ENCODE measurements around the gene GAB4.

DNA sequence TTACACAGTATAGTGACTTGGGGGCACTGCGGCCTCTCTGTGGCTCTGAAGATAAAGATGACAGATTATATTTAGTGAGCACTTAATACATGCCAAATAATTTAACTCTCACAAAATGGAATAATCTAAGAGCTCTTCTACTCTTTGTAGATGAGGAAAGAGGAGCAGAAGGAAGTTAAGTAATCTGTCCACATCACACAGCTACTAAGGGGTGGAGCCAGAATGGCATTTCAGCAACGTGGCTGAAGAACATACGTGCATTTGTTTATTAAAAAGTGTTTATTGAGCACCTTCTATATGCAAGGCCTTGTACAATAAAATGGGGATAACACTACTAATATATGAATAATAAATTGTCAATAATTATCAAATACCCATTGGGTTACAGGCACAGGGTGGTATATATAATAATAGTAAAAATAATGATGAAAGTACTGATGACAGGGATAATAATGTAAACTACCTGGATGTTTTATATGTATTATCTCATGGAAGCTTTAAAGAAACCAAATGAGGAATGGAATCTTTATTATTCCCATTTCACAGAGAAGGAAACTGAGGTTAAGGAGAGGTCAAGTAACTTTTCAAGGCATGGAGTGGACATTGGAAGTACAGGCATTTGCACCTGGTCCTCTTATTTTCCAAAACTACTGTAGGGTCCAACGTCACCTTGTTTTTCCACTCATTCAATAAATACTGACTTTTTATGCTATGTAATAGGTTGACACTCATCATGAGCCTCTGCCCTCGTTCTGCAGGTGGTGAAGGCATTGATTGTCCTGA is 38.7 kb upstream of the GAB4 start:
- TF ChIP-seq MYC (IDR thresholded peaks at IDR 0.05; ENCODE audit: low read depth, low read length), result no peak
- TF ChIP-seq, protein P1, sequence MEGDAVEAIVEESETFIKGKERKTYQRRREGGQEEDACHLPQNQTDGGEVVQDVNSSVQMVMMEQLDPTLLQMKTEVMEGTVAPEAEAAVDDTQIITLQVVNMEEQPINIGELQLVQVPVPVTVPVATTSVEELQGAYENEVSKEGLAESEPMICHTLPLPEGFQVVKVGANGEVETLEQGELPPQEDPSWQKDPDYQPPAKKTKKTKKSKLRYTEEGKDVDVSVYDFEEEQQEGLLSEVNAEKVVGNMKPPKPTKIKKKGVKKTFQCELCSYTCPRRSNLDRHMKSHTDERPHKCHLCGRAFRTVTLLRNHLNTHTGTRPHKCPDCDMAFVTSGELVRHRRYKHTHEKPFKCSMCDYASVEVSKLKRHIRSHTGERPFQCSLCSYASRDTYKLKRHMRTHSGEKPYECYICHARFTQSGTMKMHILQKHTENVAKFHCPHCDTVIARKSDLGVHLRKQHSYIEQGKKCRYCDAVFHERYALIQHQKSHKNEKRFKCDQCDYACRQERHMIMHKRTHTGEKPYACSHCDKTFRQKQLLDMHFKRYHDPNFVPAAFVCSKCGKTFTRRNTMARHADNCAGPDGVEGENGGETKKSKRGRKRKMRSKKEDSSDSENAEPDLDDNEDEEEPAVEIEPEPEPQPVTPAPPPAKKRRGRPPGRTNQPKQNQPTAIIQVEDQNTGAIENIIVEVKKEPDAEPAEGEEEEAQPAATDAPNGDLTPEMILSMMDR (IDR thresholded peaks at IDR 0.05; ENCODE audit: extremely low read depth in 1 of 2, insufficient read depth in 1 of 2, low read depth in 1 of 2, low read length in 2 of 2), result no peak
- no peak for TF ChIP-seq POLR2A (IDR thresholded peaks at IDR 0.05; ENCODE audit: low read depth, low read length)
- TF ChIP-seq FOS (IDR thresholded peaks at IDR 0.05; ENCODE audit: borderline replicate concordance, insufficient read depth, low read length), result no peak
- no peak for TF ChIP-seq EZH2 (IDR thresholded peaks at IDR 0.05; ENCODE audit: borderline replicate concordance, low read depth, low read length, severe bottlenecking)
- no peak for TF ChIP-seq POLR2AphosphoS5 (IDR thresholded peaks at IDR 0.05; ENCODE audit: insufficient read depth, low read depth, low read length)
- no peak for TF ChIP-seq MAX (IDR thresholded peaks at IDR 0.05; ENCODE audit: insufficient read depth, insufficient read length)
- no peak for TF ChIP-seq JUN (IDR thresholded peaks at IDR 0.05; ENCODE audit: borderline replicate concordance, insufficient read depth, insufficient read length, low read depth)
- TF ChIP-seq GATA2 (IDR thresholded peaks at IDR 0.05; ENCODE audit: insufficient read depth, insufficient read length, low read depth, low read length), result no peak
